ENCODE measurements around the gene MPV17. TPM values are rescaled to one million over a fixed set of nuclear protein-coding genes. Genes with fewer than 3 reads are reported as not detected.

MPV17 gene
- total and polyA plus RNA-seq, 2 of the 13 experiments (the other 11 are each of a cell fraction or from before 2014, with no cell fraction given) = 48.9 to 129 TPM

GRCh38 chr2:27353762-27354596 is 31.1 kb upstream of the MPV17 start (continued):
- TF ChIP-seq AFF4 (CRISPR knock-in tag; IDR thresholded peaks at IDR 0.05) (peak; percentile 82), ZNF687 (CRISPR knock-in tag; IDR thresholded peaks at IDR 0.05) (peak; percentile 53; the same call in 1 of the 2 replicates), TEAD3 (CRISPR knock-in tag; optimal IDR thresholded peaks at IDR 0.05; ENCODE audit: borderline replicate concordance) (peak; percentile 92), HMG20A (CRISPR knock-in tag; IDR thresholded peaks at IDR 0.05; ENCODE audit: borderline replicate concordance) (peak; percentile 42; the same call in 1 of the 2 replicates), ATF7-NPFF (CRISPR knock-in tag; IDR thresholded peaks at IDR 0.05; ENCODE audit: low read depth) (peak; percentile 37; the same call in 1 of the 2 replicates), ZNF264 (CRISPR knock-in tag; IDR thresholded peaks at IDR 0.05) (peak; percentile 53; the same call in 1 of the 2 replicates), GABPA (IDR thresholded peaks at IDR 0.05; ENCODE audit: low read depth, low read length) (no peak), GABPA (CRISPR knock-in tag; IDR thresholded peaks at IDR 0.05; ENCODE audit: low read depth) (peak; percentile 23; the same call in 1 of the 2 replicates), POLR2AphosphoS5 (IDR thresholded peaks at IDR 0.05; ENCODE audit: low read depth, low read length) (peak; percentile 21; the same call in 1 of the 2 replicates), ZNF430 (CRISPR knock-in tag; IDR thresholded peaks at IDR 0.05) (peak; percentile 0; the same call in 1 of the 2 replicates), ZNF543 (CRISPR knock-in tag; IDR thresholded peaks at IDR 0.05) (peak; percentile 61), NCOR1 (IDR thresholded peaks at IDR 0.05; ENCODE audit: borderline replicate concordance, low read length) (peak; percentile 80), CBX2 (IDR thresholded peaks at IDR 0.05; ENCODE audit: low read depth, low read length) (no peak), CBX2 (CRISPR knock-in tag; IDR thresholded peaks at IDR 0.05; ENCODE audit: low read depth) (0 out of 2 replicates have a peak, but pooled peaks have one; percentile 64), HNF4G (IDR thresholded peaks at IDR 0.05; ENCODE audit: borderline replicate concordance, low read depth, low read length) (peak; percentile 83), HNF4G (CRISPR knock-in tag; IDR thresholded peaks at IDR 0.05; ENCODE audit: borderline replicate concordance, low read depth) (peak; percentile 74; the same call in 1 of the 2 replicates), ZSCAN9 (CRISPR knock-in tag; IDR thresholded peaks at IDR 0.05; ENCODE audit: borderline replicate concordance) (peak; percentile 4; the same call in 1 of the 2 replicates), HNRNPH1 (optimal IDR thresholded peaks at IDR 0.05; ENCODE audit: low read depth, low read length) (no peak), ZGPAT (CRISPR knock-in tag; IDR thresholded peaks at IDR 0.05) (peak; percentile 49; the same call in 1 of the 2 replicates), ZNF567 (CRISPR knock-in tag; IDR thresholded peaks at IDR 0.05; ENCODE audit: borderline replicate concordance) (0 out of 2 replicates have a peak, but pooled peaks have one; percentile 19)

Measured in HepG2 (cell line).